ENCODE data around the gene MRPL48.
"Not testable (repeated sequence)": the region's sequence is repeated elsewhere in the genome, so short reads cannot be mapped to it uniquely, and the experiment has no call there.

Gene MRPL48

GRCh38 chr11:73787643-73788558 is at the start of gene MRPL48:
TSS of gene MRPL48 (plus strand) at chr11:73787874. CDS start at chr11:73787972, 98 bp downstream.
- TF ChIP-seq GATA1 (IDR thresholded peaks at IDR 0.05; ENCODE audit: low read depth, low read length) (no peak), POLR2A (IDR thresholded peaks at IDR 0.05; ENCODE audit: low read length) (peak; percentile 71)
- peak; percentile 94 to 96 for DNase-seq

GRCh38 chr11:73743045-73743444 is 44.6 kb upstream of the MRPL48 start:
- no peak for DNase-seq
- no peak for TF ChIP-seq GATA1 (IDR thresholded peaks at IDR 0.05; ENCODE audit: low read depth, low read length)
- no peak for TF ChIP-seq POLR2A (IDR thresholded peaks at IDR 0.05; ENCODE audit: low read length)

DNA sequence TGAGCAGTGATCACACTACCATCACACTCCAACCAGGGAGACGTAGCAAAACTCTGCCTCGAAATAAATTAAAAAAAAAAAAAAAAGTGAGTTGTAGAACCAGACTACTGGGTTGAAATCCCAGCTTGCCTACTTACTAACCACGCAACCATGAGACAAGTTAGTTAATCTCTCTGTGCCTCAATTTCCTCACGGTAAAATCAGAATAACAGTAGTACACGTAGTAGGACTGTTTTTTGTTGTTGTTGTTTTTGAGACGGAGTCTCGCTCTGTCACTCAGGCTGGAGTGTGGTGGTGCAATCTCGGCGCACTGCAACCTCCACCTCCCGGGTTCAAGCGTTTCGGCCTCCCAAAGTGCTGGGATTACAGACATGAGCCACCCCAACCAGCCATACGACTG is 41.0 kb upstream of the MRPL48 start:
- no peak for DNase-seq
- TF ChIP-seq POLR2A (IDR thresholded peaks at IDR 0.05; ENCODE audit: low read length) (no peak), GATA1 (IDR thresholded peaks at IDR 0.05; ENCODE audit: low read depth, low read length) (no peak)

DNA sequence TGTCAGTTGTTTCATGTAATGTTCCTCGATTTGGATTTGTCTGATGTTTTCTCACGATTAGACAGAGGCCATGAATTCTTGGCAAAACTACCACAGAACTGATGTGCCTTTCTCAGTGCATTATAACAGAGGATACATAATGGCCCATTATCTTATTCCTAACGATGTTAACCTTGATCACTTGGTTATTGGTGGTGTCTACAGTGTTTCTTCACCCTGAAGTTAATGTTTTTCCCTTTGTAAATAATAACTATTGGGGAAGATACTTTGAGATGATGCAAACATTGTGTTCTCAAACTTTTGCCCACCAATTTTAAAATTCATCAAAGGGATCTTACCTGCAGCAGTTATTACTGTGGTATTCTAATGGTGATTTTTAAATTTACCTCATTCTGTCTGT is 39.9 kb upstream of the MRPL48 start:
- TF ChIP-seq POLR2A (IDR thresholded peaks at IDR 0.05; ENCODE audit: low read length) (no peak), GATA1 (IDR thresholded peaks at IDR 0.05; ENCODE audit: low read depth, low read length) (no peak)
- no peak for DNase-seq

DNA sequence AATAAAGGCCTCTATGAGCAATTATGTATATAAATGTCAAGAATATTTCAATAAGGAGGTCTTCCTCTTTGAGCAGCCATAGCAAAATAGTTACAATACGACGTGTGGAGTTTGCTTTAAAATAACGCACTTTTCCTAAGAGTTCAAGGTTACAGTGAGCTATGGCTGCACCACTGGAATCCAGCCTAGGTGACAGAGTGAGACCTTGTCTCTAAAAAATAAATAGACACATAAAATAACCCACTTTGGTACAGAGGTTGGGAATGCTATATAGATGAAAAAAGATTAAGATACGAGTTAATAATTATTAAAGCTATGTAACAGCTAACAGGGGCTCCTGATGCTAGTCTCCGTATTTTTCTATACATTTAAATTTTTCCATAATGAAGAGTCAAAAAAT is 39.4 kb upstream of the MRPL48 start:
- DNase-seq = no peak
- TF ChIP-seq POLR2A (IDR thresholded peaks at IDR 0.05; ENCODE audit: low read length) (no peak), GATA1 (IDR thresholded peaks at IDR 0.05; ENCODE audit: low read depth, low read length) (no peak)

DNA sequence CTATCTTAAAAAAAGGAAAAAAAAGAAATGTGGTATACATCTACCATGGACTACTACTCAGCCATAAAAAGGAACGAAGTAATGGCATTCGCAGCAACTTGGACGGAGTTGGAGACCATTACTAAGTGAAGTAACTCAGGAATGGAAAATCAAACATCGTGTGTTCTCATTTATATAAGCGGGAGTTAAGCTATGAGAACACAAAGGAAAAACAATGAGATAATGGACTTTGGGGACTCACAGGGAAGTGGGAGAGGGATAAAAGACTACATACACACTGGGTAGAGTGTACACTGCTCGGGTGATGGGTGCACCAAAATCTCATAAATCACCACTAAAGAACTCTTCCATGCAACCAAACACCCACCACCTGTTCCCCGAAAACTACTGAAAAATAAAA is 38.6 kb upstream of the MRPL48 start:
- TF ChIP-seq POLR2A (IDR thresholded peaks at IDR 0.05; ENCODE audit: low read length) (no peak), GATA1 (IDR thresholded peaks at IDR 0.05; ENCODE audit: low read depth, low read length) (no peak)
- no peak for DNase-seq

- TF ChIP-seq GATA1 (IDR thresholded peaks at IDR 0.05; ENCODE audit: low read depth, low read length) (no peak), POLR2A (IDR thresholded peaks at IDR 0.05; ENCODE audit: low read length) (no peak)
- DNase-seq = no peak
Observed at GRCh38 chr11:73750228-73750627, 37.4 kb upstream of the MRPL48 start.

DNA sequence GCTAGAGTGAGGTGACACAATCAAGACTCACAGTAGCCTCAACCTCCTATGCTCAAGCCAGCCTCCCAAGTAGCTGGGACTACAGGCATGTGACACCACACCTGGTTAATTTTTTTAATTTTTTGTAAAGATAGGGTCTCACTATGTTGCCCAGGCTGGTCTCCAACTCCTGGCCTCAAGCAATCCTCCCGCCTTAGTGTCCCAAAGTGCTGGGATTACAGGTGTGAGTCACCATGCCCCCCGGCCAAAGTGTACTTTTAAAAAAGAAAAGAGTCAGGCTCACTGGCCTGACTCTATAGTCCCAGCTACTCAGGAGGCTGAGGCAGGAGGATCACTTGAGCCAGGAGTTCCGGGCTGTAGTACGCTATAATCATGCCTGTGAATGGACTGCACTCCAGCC is 36.8 kb upstream of the MRPL48 start:
- DNase-seq = not testable (repeated sequence)

GRCh38 chr11:73752216-73752867 is 35.3 kb upstream of the MRPL48 start:
- no peak for TF ChIP-seq POLR2A (IDR thresholded peaks at IDR 0.05; ENCODE audit: low read length)
- TF ChIP-seq GATA1 (IDR thresholded peaks at IDR 0.05; ENCODE audit: low read depth, low read length) = no peak
- DNase-seq = no peak

- no peak for DNase-seq
- TF ChIP-seq POLR2A (IDR thresholded peaks at IDR 0.05; ENCODE audit: low read length) (no peak), GATA1 (IDR thresholded peaks at IDR 0.05; ENCODE audit: low read depth, low read length) (no peak)
Observed at GRCh38 chr11:73752903-73753302, 34.8 kb upstream of the MRPL48 start.

GRCh38 chr11:73753938-73754337 is 33.7 kb upstream of the MRPL48 start:
- DNase-seq = no peak
- no peak for TF ChIP-seq GATA1 (IDR thresholded peaks at IDR 0.05; ENCODE audit: low read depth, low read length)
- TF ChIP-seq POLR2A (IDR thresholded peaks at IDR 0.05; ENCODE audit: low read length) = no peak

DNA sequence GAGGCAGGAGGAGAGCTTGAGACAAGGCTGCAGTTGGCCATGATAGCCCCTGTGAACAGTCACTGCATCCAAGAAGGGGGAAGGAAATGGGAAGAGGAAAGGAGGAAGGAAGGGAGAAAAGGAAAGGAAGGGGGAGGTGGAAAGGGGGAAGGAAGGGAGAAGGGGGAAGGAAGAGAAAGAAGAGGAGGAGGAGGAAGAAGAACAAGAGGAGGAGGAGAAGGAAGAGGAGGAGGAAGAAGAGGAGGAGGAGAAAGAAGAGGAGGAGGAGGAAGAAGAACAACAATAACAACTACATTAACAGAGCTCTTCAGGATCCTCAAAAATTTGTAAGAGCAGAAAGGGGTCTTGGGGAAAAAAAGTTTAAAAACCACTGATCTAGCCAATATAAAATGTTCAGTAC is 32.0 kb upstream of the MRPL48 start:
- TF ChIP-seq POLR2A (IDR thresholded peaks at IDR 0.05; ENCODE audit: low read length) = no peak
- no peak for TF ChIP-seq GATA1 (IDR thresholded peaks at IDR 0.05; ENCODE audit: low read depth, low read length)
- DNase-seq = no peak

- TF ChIP-seq POLR2A (IDR thresholded peaks at IDR 0.05; ENCODE audit: low read length) (no peak), GATA1 (IDR thresholded peaks at IDR 0.05; ENCODE audit: low read depth, low read length) (no peak)
- no peak for DNase-seq
Observed at GRCh38 chr11:73757598-73757997, 30.1 kb upstream of the MRPL48 start.

DNA sequence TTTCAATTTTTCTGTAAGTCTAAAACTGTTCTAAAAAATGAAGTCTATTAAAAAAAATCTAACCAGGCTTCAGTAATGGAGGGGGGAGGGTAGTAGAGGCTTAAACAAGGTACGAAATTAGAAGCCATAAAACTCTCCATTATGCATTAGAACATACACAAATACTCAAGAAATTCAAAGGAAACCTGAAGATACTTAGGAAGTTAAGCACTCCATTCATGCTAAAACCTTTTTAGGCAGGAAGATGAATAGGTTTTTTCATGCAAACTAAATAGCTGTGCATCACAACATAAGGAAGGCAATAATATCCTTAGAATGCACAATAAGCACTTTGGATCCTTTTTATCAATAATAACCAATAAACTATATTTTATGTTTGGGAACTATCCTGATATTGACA is 29.2 kb upstream of the MRPL48 start:
- TF ChIP-seq GATA1 (IDR thresholded peaks at IDR 0.05; ENCODE audit: low read depth, low read length) = no peak
- no peak for TF ChIP-seq POLR2A (IDR thresholded peaks at IDR 0.05; ENCODE audit: low read length)

More for the DNA sequence above, 29.2 kb upstream of the MRPL48 start:
- no peak for DNase-seq

Measured in erythroblast (primary cell).